Activated naive CD8-positive, alpha-beta T cell treated with anti-CD3 and anti-CD28 coated beads, Interleukin-2, amount 10 ng/mL, durations not matched to agents 7 days and 5 days (primary cell): ENCODE measurements around the gene ANKRD33. TPM values are rescaled to one million over a fixed set of nuclear protein-coding genes. Genes with fewer than 3 reads are reported as not detected.
A peak's percentile ranks its signal among the peaks of the same experiment; 100 is the strongest.
"Not testable (repeated sequence)": the region's sequence is repeated elsewhere in the genome, so short reads cannot be mapped to it uniquely, and the experiment has no call there.

Source experiments
- ATAC-seq: fragments of 150-1000 bp; cut with Tn5 transposase; one replicate; pipeline ENCODE4 v1.10.0; 2021; ENCODE audit warnings: low read depth, moderate library complexity
- POLR2A ChIA-PET: fragments of 350-600 bp; sonication (Branson Sonifier 250); formaldehyde crosslinking; loops from one replicate; lab custom pipeline; 2021; ENCODE audit warnings: antibody characterized with exemption; lab: Charles Lee
- DNase-seq: peaks from one replicate; pipeline ENCODE4 v3.0.0; 2021
- H3K27ac Mint-ChIP-seq: one replicate; pipeline ENCODE4 v1.8.0; 2022; ENCODE audit warnings: mild to moderate bottlenecking, mixed read lengths
- H3K27me3 Mint-ChIP-seq: one replicate; pipeline ENCODE4 v1.8.0; 2022; ENCODE audit warnings: mild to moderate bottlenecking, moderate library complexity, mixed read lengths
- H3K36me3 Mint-ChIP-seq: one replicate; pipeline ENCODE4 v1.8.0; 2021; ENCODE audit warnings: mild to moderate bottlenecking, mixed read lengths
- H3K4me1 Mint-ChIP-seq: one replicate; pipeline ENCODE4 v1.8.0; 2021; ENCODE audit warnings: mixed read lengths
- H3K4me3 Mint-ChIP-seq: one replicate; pipeline ENCODE4 v1.8.0; 2022; ENCODE audit warnings: mild to moderate bottlenecking, moderate library complexity, mixed read lengths
- H3K9me3 Mint-ChIP-seq: one replicate; pipeline ENCODE4 v1.8.0; 2021; ENCODE audit warnings: mixed read lengths
- total RNA-seq, 2 experiments: library from RNA; stranded (reverse); gene quantifications; one replicate each; pipeline ENCODE4 v1.2.3, GENCODE V29; 2021

ANKRD33 gene
- total RNA-seq, 2 experiments from 2014 or later, result not detected

- POLR2A ChIA-PET, result interaction anchor here (0.5 kb wide), 1 partner anchor 843 kb away, joined by 3 read pairs; no protein-coding TSS in a partner anchor
- DNase-seq, result no peak
Measured at GRCh38 chr12:51873251-51873994, 14.5 kb upstream of the ANKRD33 start.

GRCh38 chr12:51874000-51874399, 13.9 kb upstream of the ANKRD33 start:
- DNase-seq (no peak), ATAC-seq (no peak)
- Mint-ChIP-seq H3K4me1 (peaks cover 9% of the 10 kb centered on the region), H3K27ac (no peak overlapping the region), H3K36me3 (no peaks in the 10 kb centered on the region), H3K9me3 (no peaks in the 10 kb centered on the region), H3K4me3 (no peak overlapping the region), H3K27me3 (peaks cover 18% of the 10 kb centered on the region)
- POLR2A ChIA-PET, result no interaction called here

More at GRCh38 chr12:51873251-51873994, 14.5 kb upstream of the ANKRD33 start:
- H3K4me1 Mint-ChIP-seq, result peaks cover 9% of the 10 kb centered on the region
- H3K27ac Mint-ChIP-seq, result no peak overlapping the region
- H3K4me3 Mint-ChIP-seq, result no peak overlapping the region
- no peak for ATAC-seq
- H3K9me3 Mint-ChIP-seq, result no peaks in the 10 kb centered on the region
- no peaks in the 10 kb centered on the region for H3K36me3 Mint-ChIP-seq
- peaks cover 23% of the 10 kb centered on the region for H3K27me3 Mint-ChIP-seq

- H3K36me3 Mint-ChIP-seq, result no peaks in the 10 kb centered on the region
- no peaks in the 10 kb centered on the region for H3K9me3 Mint-ChIP-seq
- peaks cover 9% of the 10 kb centered on the region for H3K4me1 Mint-ChIP-seq
- no peak overlapping the region for H3K27ac Mint-ChIP-seq
- ATAC-seq, result no peak
- H3K27me3 Mint-ChIP-seq, result peaks cover 21% of the 10 kb centered on the region
- no peak overlapping the region for H3K4me3 Mint-ChIP-seq
- POLR2A ChIA-PET, result interaction anchor here (1.1 kb wide), 1 partner anchor 60 kb away, joined by 3 read pairs; a partner anchor contains a TSS
- DNase-seq, result no peak
Measured at GRCh38 chr12:51874486-51874885, 13.4 kb upstream of the ANKRD33 start.

- peaks cover 12% of the 10 kb centered on the region for H3K27me3 Mint-ChIP-seq
- no peaks in the 10 kb centered on the region for H3K36me3 Mint-ChIP-seq
- no peak overlapping the region for H3K27ac Mint-ChIP-seq
- no peaks in the 10 kb centered on the region for H3K4me1 Mint-ChIP-seq
- POLR2A ChIA-PET, result interaction anchor here (0.7 kb wide), 1 partner anchor 27 kb away, joined by 3 read pairs; no protein-coding TSS in a partner anchor
- H3K9me3 Mint-ChIP-seq, result no peaks in the 10 kb centered on the region
- no peak overlapping the region for H3K4me3 Mint-ChIP-seq
- ATAC-seq, result no peak
- no peak for DNase-seq
Measured at GRCh38 chr12:51879102-51879501, 8.8 kb upstream of the ANKRD33 start.

- ATAC-seq, result no peak
- H3K4me3 Mint-ChIP-seq, result no peak overlapping the region
Measured at GRCh38 chr12:51883295-51883694, 4.6 kb upstream of the ANKRD33 start.

GRCh38 chr12:51883998-51884675, 3.8 kb upstream of the ANKRD33 start:
- no peak for DNase-seq
- Mint-ChIP-seq H3K27me3 (peaks cover 9% of the 10 kb centered on the region), H3K4me3 (no peak overlapping the region), H3K27ac (peak overlapping the region; percentile 4), H3K9me3 (peaks cover 6% of the 10 kb centered on the region), H3K4me1 (peaks cover 11% of the 10 kb centered on the region), H3K36me3 (peaks cover 8% of the 10 kb centered on the region)
- ATAC-seq, result no peak
- POLR2A ChIA-PET, result no interaction called here

More at GRCh38 chr12:51883295-51883694, 4.6 kb upstream of the ANKRD33 start:
- no peak for DNase-seq
- peaks cover 8% of the 10 kb centered on the region for H3K36me3 Mint-ChIP-seq
- no peak overlapping the region for H3K27ac Mint-ChIP-seq
- H3K4me1 Mint-ChIP-seq, result peaks cover 11% of the 10 kb centered on the region
- POLR2A ChIA-PET, result no interaction called here
- H3K9me3 Mint-ChIP-seq, result peaks cover 6% of the 10 kb centered on the region
- peaks cover 10% of the 10 kb centered on the region for H3K27me3 Mint-ChIP-seq

GRCh38 chr12:51884676-51885229, 3.1 kb upstream of the ANKRD33 start:
- Mint-ChIP-seq H3K4me3 (no peak overlapping the region), H3K4me1 (peaks cover 11% of the 10 kb centered on the region), H3K9me3 (peaks cover 6% of the 10 kb centered on the region), H3K36me3 (peaks cover 8% of the 10 kb centered on the region), H3K27ac (peak overlapping the region; percentile 24), H3K27me3 (peaks cover 4% of the 10 kb centered on the region)
- POLR2A ChIA-PET, result no interaction called here
- ATAC-seq (no peak), DNase-seq (no peak)

- not testable (repeated sequence) for ATAC-seq
- H3K4me3 Mint-ChIP-seq, result peak overlapping the region; percentile 53
- POLR2A ChIA-PET, result interaction anchor here (0.7 to 1.5 kb wide), 6 partner anchors 36 to 165 kb away, joined by 3 to 7 read pairs (median 4); no protein-coding TSS in a partner anchor
Measured at GRCh38 chr12:51885294-51886020, 2.4 kb upstream of the ANKRD33 start.

GRCh38 chr12:51886021-51886710, 1.7 kb upstream of the ANKRD33 start:
- H3K27me3 Mint-ChIP-seq, result peaks cover 3% of the 10 kb centered on the region
- peaks cover 11% of the 10 kb centered on the region for H3K4me1 Mint-ChIP-seq
- peaks cover 8% of the 10 kb centered on the region for H3K36me3 Mint-ChIP-seq
- H3K27ac Mint-ChIP-seq, result peak overlapping the region; percentile 90
- peak; percentile 98 for ATAC-seq
- POLR2A ChIA-PET, result interaction anchor here (0.7 to 1.5 kb wide), 6 partner anchors 35 to 164 kb away, joined by 3 to 7 read pairs (median 4); no protein-coding TSS in a partner anchor
- no peak for DNase-seq
- H3K4me3 Mint-ChIP-seq, result peak overlapping the region; percentile 53
- peaks cover 6% of the 10 kb centered on the region for H3K9me3 Mint-ChIP-seq

More at GRCh38 chr12:51885294-51886020, 2.4 kb upstream of the ANKRD33 start:
- H3K27ac Mint-ChIP-seq, result peak overlapping the region; percentile 90
- not testable (repeated sequence) for H3K36me3 Mint-ChIP-seq, H3K27me3 Mint-ChIP-seq, H3K9me3 Mint-ChIP-seq, DNase-seq
- H3K4me1 Mint-ChIP-seq, result peaks cover 11% of the 10 kb centered on the region

- no peak overlapping the region for H3K27ac Mint-ChIP-seq
Measured at GRCh38 chr12:51888316-51889215, 663 bp downstream of the ANKRD33 start.

GRCh38 chr12:51889216-51890132, 1.6 kb downstream of the ANKRD33 start:
- no peak for ATAC-seq
- peaks cover 2% of the 10 kb centered on the region for H3K27me3 Mint-ChIP-seq
- peaks cover 10% of the 10 kb centered on the region for H3K4me1 Mint-ChIP-seq
- H3K27ac Mint-ChIP-seq, result no peak overlapping the region
- H3K4me3 Mint-ChIP-seq, result no peak overlapping the region
- H3K9me3 Mint-ChIP-seq, result peaks cover 4% of the 10 kb centered on the region
- peaks cover 8% of the 10 kb centered on the region for H3K36me3 Mint-ChIP-seq
- DNase-seq, result no peak
- POLR2A ChIA-PET, result no interaction called here

More at GRCh38 chr12:51888316-51889215, 663 bp downstream of the ANKRD33 start:
- Mint-ChIP-seq H3K4me3 (no peak overlapping the region), H3K27me3 (no peaks in the 10 kb centered on the region), H3K4me1 (peaks cover 11% of the 10 kb centered on the region), H3K9me3 (peaks cover 6% of the 10 kb centered on the region), H3K36me3 (peaks cover 8% of the 10 kb centered on the region)
- ATAC-seq (no peak), DNase-seq (no peak)
- POLR2A ChIA-PET, result no interaction called here
